Measurements from ENCODE around the gene HIPK3. TPM values are rescaled to one million over a fixed set of nuclear protein-coding genes. Genes with fewer than 3 reads are reported as not detected.
A peak's percentile ranks its signal among the peaks of the same experiment; 100 is the strongest.

Gene HIPK3
- total and polyA plus RNA-seq, 9 of the 15 experiments (the other 6 are each of a cell fraction or from before 2014, with no cell fraction given): 2.3 to 19.6 (median 7.5) TPM

- TF ChIP-seq MEF2D (tag; conservative IDR thresholded peaks at IDR 0.05; ENCODE audit: low read depth): no peak
- TF ChIP-seq MCM2 (IDR thresholded peaks at IDR 0.05; ENCODE audit: low read depth): no peak
- TF ChIP-seq SRF (CRISPR knock-in tag; IDR thresholded peaks at IDR 0.05): no peak
- no peak for TF ChIP-seq ETV6 (IDR thresholded peaks at IDR 0.05; ENCODE audit: borderline replicate concordance in 1 of 2, low read depth in 2 of 2, low read length in 1 of 2)
- TF ChIP-seq ETV6 (CRISPR knock-in tag; IDR thresholded peaks at IDR 0.05; ENCODE audit: borderline replicate concordance): no peak
- TF ChIP-seq, protein P1, sequence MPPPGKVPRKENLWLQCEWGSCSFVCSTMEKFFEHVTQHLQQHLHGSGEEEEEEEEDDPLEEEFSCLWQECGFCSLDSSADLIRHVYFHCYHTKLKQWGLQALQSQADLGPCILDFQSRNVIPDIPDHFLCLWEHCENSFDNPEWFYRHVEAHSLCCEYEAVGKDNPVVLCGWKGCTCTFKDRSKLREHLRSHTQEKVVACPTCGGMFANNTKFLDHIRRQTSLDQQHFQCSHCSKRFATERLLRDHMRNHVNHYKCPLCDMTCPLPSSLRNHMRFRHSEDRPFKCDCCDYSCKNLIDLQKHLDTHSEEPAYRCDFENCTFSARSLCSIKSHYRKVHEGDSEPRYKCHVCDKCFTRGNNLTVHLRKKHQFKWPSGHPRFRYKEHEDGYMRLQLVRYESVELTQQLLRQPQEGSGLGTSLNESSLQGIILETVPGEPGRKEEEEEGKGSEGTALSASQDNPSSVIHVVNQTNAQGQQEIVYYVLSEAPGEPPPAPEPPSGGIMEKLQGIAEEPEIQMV (tag; conservative IDR thresholded peaks at IDR 0.05; ENCODE audit: low read depth): no peak
- peak; percentile 94 for TF ChIP-seq TEAD4 (IDR thresholded peaks at IDR 0.05; ENCODE audit: low read length)
- TF ChIP-seq TEAD4 (CRISPR knock-in tag; IDR thresholded peaks at IDR 0.05; ENCODE audit: borderline replicate concordance): no peak
- TF ChIP-seq ETV1 (tag; conservative IDR thresholded peaks at IDR 0.05; ENCODE audit: low read depth): peak; percentile 51
- no peak for TF ChIP-seq RHOXF2B (CRISPR knock-in tag; conservative IDR thresholded peaks at IDR 0.05)
- no peak for TF ChIP-seq CUX1 (CRISPR knock-in tag; IDR thresholded peaks at IDR 0.05)
- TF ChIP-seq PHB2 (IDR thresholded peaks at IDR 0.05; ENCODE audit: low read depth): no peak
- peak; percentile 74 for TF ChIP-seq HDAC2 (IDR thresholded peaks at IDR 0.05)
- no peak for TF ChIP-seq PRDM10 (IDR thresholded peaks at IDR 0.05; ENCODE audit: partially characterized antibody)
- peak; percentile 75 for TF ChIP-seq CEBPB (tag; IDR thresholded peaks at IDR 0.05)
These were observed 63.7 kb downstream of the HIPK3 start (continued) for GRCh38 chr11:33320814-33321330.
